IPS-15b (cell line): Measurements from ENCODE around the gene ST6GALNAC3.

Experiments used
- H3K27me3 ChIP-seq: one replicate; pipeline ENCODE4 v1.6.1; 2013; ENCODE audit warnings: low read length; ENCODE audit not compliant: control insufficient read depth, insufficient read depth
- H3K36me3 ChIP-seq: one replicate; pipeline ENCODE4 v1.6.1; 2013; ENCODE audit warnings: low read length; ENCODE audit not compliant: control insufficient read depth, insufficient read depth
- H3K4me1 ChIP-seq: one replicate; pipeline ENCODE4 v1.6.1; 2013; ENCODE audit warnings: mild to moderate bottlenecking, low read length; ENCODE audit not compliant: control insufficient read depth, insufficient read depth
- H3K4me3 ChIP-seq: one replicate; pipeline ENCODE4 v1.5.1; 2013; ENCODE audit warnings: low read depth, low read length
- H3K9ac ChIP-seq: one replicate; pipeline ENCODE4 v1.6.1; 2013; ENCODE audit warnings: low read depth, mild to moderate bottlenecking, low read length
- H3K9me3 ChIP-seq: one replicate; pipeline ENCODE4 v1.6.1; 2013; ENCODE audit warnings: mild to moderate bottlenecking, low read length; ENCODE audit not compliant: control insufficient read depth, insufficient read depth

Gene ST6GALNAC3

DNA sequence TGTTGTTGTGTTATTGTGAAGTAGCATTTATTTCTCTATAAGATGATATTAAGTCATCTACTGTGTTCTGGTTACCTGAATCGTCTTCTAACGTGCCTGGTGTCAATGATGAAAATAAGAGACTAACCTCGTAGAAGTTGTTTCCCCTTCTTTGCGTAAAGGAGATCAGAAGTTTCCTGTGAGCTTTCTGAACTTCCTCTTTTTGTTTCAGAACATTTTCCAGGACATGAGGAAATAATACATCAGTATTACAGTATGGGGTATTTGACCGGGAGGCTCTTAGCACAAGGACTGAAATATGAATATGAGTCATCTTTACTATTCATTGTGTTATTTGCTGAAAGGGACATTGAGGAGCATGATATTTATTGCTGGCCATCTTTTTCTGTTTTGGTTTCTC lies 1.3 kb downstream of the ST6GALNAC3 start:
- no peak overlapping the region for H3K9ac ChIP-seq
- no peaks in the 10 kb centered on the region for H3K36me3 ChIP-seq
- no peaks in the 10 kb centered on the region for H3K9me3 ChIP-seq
- H3K4me3 ChIP-seq, result no peak overlapping the region
- H3K27me3 ChIP-seq, result peaks cover 9% of the 10 kb centered on the region
- peaks cover 5% of the 10 kb centered on the region for H3K4me1 ChIP-seq

GRCh38 chr1:76079475-76080227 lies 5.1 kb downstream of the ST6GALNAC3 start:
- Histone ChIP-seq H3K9me3 (no peaks in the 10 kb centered on the region), H3K4me3 (no peak overlapping the region), H3K27me3 (no peaks in the 10 kb centered on the region), H3K9ac (no peak overlapping the region), H3K36me3 (no peaks in the 10 kb centered on the region), H3K4me1 (peaks cover 16% of the 10 kb centered on the region)

DNA sequence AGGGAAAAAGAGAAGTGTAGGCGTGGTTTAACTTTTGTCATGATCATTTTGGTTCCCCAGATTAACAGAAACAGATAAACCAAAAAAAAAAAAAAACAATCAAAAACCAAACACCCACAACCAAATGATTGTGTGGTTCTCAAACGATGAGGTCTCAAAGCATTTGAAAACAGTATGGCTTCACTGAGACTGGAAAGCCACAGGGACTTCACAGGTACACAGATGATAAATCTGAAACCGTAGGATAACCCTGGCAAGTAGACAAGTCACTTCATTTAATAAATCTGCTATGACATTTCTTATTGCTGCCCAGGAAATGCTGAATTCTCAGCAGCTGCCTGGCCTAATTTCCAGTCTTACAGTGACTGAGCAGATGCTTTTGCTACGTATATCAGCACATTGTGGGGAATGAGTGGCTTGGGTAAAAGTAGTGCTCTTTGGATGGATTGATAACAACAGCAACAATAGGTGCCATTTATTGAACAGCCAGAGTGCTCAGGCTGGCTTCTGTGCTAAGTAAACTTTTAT lies 6.1 kb downstream of the ST6GALNAC3 start:
- Histone ChIP-seq H3K36me3 (no peaks in the 10 kb centered on the region), H3K9ac (no peak overlapping the region), H3K4me3 (no peak overlapping the region)

GRCh38 chr1:76082062-76082461 lies 7.5 kb downstream of the ST6GALNAC3 start:
- peaks cover 13% of the 10 kb centered on the region for H3K4me1 ChIP-seq
- H3K4me3 ChIP-seq, result no peak overlapping the region
- no peaks in the 10 kb centered on the region for H3K9me3 ChIP-seq
- H3K36me3 ChIP-seq, result no peaks in the 10 kb centered on the region
- no peak overlapping the region for H3K9ac ChIP-seq
- no peaks in the 10 kb centered on the region for H3K27me3 ChIP-seq

More for the DNA sequence above, 6.1 kb downstream of the ST6GALNAC3 start:
- Histone ChIP-seq H3K27me3 (no peaks in the 10 kb centered on the region), H3K9me3 (no peaks in the 10 kb centered on the region), H3K4me1 (peaks cover 13% of the 10 kb centered on the region)

DNA sequence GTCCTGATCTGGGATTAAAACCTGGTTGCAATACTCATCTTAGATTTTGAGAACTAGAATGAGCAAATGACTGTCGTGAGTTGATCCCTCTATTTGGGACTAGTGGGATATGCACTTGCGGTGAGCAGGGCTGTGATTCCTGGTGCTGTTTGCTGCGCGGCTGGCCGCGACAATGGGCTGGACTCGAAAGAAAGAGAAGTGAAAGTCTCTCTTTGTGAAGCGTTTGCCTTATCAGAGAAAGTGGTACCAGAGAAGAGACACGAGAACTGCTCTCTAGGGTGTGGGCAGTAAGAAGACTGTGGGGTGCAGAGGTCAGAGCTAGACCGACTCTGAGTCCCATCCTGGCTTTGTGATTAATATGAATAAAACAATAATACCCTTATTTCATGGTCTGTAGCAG lies 8.6 kb downstream of the ST6GALNAC3 start:
- H3K4me3 ChIP-seq, result no peak overlapping the region
- no peak overlapping the region for H3K9ac ChIP-seq
- peaks cover 13% of the 10 kb centered on the region for H3K4me1 ChIP-seq
- no peaks in the 10 kb centered on the region for H3K36me3 ChIP-seq
- H3K27me3 ChIP-seq, result no peaks in the 10 kb centered on the region
- H3K9me3 ChIP-seq, result no peaks in the 10 kb centered on the region

GRCh38 chr1:76084029-76084627 lies 9.6 kb downstream of the ST6GALNAC3 start:
- Histone ChIP-seq H3K9me3 (no peaks in the 10 kb centered on the region), H3K27me3 (no peaks in the 10 kb centered on the region), H3K36me3 (no peaks in the 10 kb centered on the region), H3K4me3 (no peak overlapping the region), H3K9ac (no peak overlapping the region), H3K4me1 (peaks cover 13% of the 10 kb centered on the region)

GRCh38 chr1:76084685-76085084 lies 10.1 kb downstream of the ST6GALNAC3 start:
- Histone ChIP-seq H3K4me3 (no peak overlapping the region), H3K4me1 (peaks cover 11% of the 10 kb centered on the region)

GRCh38 chr1:76086109-76086508 lies 11.6 kb downstream of the ST6GALNAC3 start:
- Histone ChIP-seq H3K9me3 (no peaks in the 10 kb centered on the region), H3K36me3 (no peaks in the 10 kb centered on the region), H3K4me3 (no peak overlapping the region), H3K9ac (no peak overlapping the region), H3K4me1 (peaks cover 11% of the 10 kb centered on the region), H3K27me3 (no peaks in the 10 kb centered on the region)

More at GRCh38 chr1:76084685-76085084, 10.1 kb downstream of the ST6GALNAC3 start:
- no peaks in the 10 kb centered on the region for H3K27me3 ChIP-seq
- H3K36me3 ChIP-seq, result no peaks in the 10 kb centered on the region
- H3K9ac ChIP-seq, result no peak overlapping the region
- H3K9me3 ChIP-seq, result no peaks in the 10 kb centered on the region

- Histone ChIP-seq H3K27me3 (no peaks in the 10 kb centered on the region), H3K4me1 (peaks cover 15% of the 10 kb centered on the region), H3K9me3 (no peaks in the 10 kb centered on the region), H3K4me3 (no peak overlapping the region), H3K9ac (no peak overlapping the region), H3K36me3 (no peaks in the 10 kb centered on the region)
Observed at GRCh38 chr1:76086597-76086996, 12.1 kb downstream of the ST6GALNAC3 start.

- H3K36me3 ChIP-seq, result no peaks in the 10 kb centered on the region
- H3K27me3 ChIP-seq, result no peaks in the 10 kb centered on the region
- H3K4me1 ChIP-seq, result peaks cover 4% of the 10 kb centered on the region
- no peaks in the 10 kb centered on the region for H3K9me3 ChIP-seq
- H3K4me3 ChIP-seq, result no peak overlapping the region
- H3K9ac ChIP-seq, result no peak overlapping the region
Observed at GRCh38 chr1:76090283-76091203, 16.0 kb downstream of the ST6GALNAC3 start.

DNA sequence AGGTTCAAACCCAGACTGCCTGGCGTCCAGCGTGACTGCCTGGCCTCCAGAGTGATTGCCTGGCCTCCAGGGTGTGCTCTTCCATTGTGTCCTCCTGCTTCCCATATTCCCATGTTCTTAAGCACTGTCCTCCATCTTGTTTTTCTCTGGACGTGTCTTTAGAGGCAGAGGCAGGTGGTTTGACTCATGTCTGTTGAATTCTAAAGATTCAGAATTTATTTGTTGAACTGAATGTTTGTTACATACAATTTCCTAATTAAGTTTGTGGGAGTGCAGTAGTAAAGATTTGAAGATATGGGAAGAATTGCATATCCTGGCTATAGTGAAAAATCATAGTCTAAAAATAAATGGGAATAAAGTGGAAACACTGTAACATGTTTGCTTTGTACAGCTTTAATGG lies 18.3 kb downstream of the ST6GALNAC3 start:
- H3K9ac ChIP-seq, result no peak overlapping the region
- H3K4me3 ChIP-seq, result no peak overlapping the region
- H3K4me1 ChIP-seq, result peaks cover 4% of the 10 kb centered on the region
- H3K9me3 ChIP-seq, result no peaks in the 10 kb centered on the region
- H3K36me3 ChIP-seq, result no peaks in the 10 kb centered on the region
- H3K27me3 ChIP-seq, result no peaks in the 10 kb centered on the region
